NK-92 (cell line): Measurements from ENCODE around the gene RHCG.
"Not testable (repeated sequence)": the region's sequence is repeated elsewhere in the genome, so short reads cannot be mapped to it uniquely, and the experiment has no call there.

Experiments
- DNase-seq: peaks from one replicate; lab custom pipeline; 2025; ENCODE audit not compliant: unreplicated experiment; lab: John Stamatoyannopoulos, UW

The RHCG gene

GRCh38 chr15:89479173-89479572 is 17.2 kb downstream of the RHCG start:
- DNase-seq: no peak

DNA sequence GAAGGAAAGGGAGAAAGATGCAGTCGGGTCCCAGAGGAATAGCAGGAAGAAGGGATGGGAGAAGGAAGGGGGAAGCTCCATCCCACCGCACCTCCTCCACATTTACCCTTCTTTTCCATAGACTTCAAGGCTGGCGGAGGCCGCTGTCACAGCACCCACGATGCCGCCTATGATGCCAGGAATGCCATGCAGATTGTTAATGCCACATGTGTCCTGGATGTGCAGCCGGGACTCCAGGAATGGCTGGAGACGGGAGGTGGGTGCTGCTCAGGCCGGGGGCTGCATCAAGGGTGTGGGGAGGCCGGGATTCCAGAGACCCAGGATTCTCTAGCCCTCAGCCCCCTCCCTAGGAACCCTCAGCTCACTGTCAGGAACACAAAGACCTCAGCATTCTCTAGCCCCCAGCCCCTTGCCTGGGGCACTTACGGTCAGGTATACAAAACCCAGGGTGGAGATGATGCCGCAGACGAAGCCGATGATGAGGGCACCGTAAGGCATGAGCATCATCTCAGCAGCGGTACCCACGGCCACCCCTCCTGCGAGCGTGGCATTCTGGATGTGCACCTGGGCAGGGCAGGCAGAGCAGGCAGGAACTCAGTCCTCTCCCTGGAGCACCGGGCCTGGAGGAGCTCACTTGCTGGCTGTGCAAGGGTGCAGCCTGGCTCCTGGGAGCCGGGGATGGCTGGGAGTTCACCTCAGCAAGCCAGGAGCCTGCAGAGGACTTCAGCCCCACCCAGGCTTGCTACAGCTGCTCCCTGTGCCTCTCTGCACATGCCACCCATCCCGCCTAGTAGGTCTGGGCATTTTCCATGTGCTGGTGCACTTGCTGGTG is 18.8 kb downstream of the RHCG start:
- no peak for DNase-seq

DNA sequence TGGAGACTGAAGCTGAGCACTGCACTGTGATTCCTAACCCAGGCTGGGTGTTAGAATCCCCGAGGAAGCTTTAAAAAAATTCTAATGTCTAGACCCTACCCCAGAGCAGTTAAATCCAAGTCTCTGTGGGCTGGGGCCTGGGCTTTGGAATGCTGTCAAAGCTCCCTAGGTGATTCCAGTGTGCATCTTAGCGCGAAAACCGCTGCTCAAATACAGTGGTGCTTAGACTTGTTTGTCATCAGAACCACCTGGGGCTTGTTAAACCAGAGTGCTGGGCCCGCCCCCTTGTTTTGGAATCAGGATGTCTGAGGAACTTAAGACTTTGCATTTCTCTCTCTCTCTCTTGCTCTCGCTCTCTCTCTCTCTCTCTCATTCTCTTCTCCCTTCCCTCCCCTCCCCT is 20.7 kb downstream of the RHCG start:
- no peak for DNase-seq

- DNase-seq: no peak
Observed at GRCh38 chr15:89472785-89473256, 23.6 kb downstream of the RHCG start.

GRCh38 chr15:89469426-89470096 is 26.8 kb downstream of the RHCG start:
- no peak for DNase-seq

DNA sequence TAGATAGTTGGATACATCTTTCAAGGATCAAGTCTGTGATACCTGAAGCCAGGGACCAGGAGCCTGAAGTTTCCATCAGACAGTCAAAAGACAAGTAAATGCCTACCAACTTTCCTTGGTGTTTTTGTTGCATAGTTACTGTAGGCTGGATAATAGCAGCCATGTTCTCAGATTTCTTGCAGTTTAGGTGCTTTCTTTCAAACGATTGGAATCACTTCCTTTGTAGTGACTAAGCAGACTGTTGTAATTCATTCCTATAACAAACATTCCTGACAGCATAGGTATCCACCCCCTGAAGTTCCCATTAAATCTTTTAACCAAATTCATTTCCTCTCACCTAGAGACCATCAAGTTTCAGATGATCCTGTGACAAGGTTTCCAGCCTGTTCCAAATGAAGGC is 27.6 kb downstream of the RHCG start:
- DNase-seq: not testable (repeated sequence)

- DNase-seq: no peak
Observed at GRCh38 chr15:89463113-89463512, 33.3 kb downstream of the RHCG start.

- DNase-seq: no peak
Observed at GRCh38 chr15:89462198-89462912, 34.0 kb downstream of the RHCG start.

GRCh38 chr15:89461386-89461785 is 35.0 kb downstream of the RHCG start:
- no peak for DNase-seq

DNA sequence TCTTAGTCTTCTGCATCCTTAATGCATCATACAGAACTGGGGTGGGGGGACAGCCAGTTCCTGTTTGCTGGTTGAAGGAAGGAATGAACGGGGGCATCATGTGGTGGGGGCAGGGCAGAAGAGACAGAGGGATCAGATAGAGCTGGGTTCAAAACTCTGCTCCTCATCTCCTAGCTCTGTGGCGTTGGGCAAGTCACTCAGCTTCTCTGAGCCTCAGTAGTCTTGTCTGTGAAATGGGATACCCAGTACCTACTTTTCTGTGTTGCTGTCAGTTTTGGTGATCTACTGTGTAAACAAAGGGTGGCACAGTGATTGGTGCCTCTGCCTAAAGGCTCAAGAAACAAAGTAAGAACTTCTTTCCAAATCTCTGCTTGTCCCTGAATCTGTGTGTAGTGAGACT is 36.3 kb downstream of the RHCG start:
- no peak for DNase-seq

GRCh38 chr15:89459271-89460038 is 36.9 kb downstream of the RHCG start:
- DNase-seq: no peak

DNA sequence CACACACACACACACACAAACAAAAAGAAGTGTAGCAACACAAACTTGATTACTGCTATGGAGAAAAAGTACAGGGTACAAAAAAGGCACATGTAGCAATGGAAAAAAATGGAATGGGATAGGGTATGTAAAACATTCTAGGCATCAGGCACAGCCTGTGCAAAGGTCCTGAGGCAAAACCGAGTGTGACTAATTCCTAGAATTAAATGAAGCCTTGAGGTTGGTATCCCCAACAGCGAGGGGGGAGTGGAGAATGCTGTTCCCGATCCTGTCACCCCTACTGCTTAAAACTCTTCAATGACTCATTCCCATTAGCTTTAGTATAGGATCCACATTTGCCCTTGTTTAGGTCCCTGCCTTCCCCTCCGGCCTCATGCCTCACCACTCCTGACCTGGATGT is 37.9 kb downstream of the RHCG start:
- no peak for DNase-seq

GRCh38 chr15:89457086-89457485 is 39.3 kb downstream of the RHCG start:
- no peak for DNase-seq

GRCh38 chr15:89455535-89455934 is 40.8 kb downstream of the RHCG start:
- DNase-seq: no peak

- DNase-seq: no peak
Observed at GRCh38 chr15:89452330-89452836, 44.0 kb downstream of the RHCG start.

DNA sequence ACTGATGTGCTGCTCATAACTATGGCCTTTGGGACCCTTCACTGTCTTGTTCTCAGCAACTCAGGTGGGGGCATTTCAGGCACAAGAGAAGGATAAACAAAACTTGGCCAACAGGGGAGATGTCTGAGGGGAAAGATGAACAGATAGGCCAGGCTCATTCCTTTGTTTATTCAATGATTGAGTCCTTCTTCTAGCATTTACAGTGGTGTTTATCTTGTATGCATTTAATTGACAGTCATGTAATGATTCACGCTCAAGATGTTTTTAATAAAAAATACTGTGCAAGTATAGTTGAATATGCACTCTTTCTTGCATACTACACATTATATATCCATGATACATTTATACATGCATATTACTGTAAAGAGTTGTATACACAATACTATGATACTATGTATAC is 44.5 kb downstream of the RHCG start:
- no peak for DNase-seq

DNA sequence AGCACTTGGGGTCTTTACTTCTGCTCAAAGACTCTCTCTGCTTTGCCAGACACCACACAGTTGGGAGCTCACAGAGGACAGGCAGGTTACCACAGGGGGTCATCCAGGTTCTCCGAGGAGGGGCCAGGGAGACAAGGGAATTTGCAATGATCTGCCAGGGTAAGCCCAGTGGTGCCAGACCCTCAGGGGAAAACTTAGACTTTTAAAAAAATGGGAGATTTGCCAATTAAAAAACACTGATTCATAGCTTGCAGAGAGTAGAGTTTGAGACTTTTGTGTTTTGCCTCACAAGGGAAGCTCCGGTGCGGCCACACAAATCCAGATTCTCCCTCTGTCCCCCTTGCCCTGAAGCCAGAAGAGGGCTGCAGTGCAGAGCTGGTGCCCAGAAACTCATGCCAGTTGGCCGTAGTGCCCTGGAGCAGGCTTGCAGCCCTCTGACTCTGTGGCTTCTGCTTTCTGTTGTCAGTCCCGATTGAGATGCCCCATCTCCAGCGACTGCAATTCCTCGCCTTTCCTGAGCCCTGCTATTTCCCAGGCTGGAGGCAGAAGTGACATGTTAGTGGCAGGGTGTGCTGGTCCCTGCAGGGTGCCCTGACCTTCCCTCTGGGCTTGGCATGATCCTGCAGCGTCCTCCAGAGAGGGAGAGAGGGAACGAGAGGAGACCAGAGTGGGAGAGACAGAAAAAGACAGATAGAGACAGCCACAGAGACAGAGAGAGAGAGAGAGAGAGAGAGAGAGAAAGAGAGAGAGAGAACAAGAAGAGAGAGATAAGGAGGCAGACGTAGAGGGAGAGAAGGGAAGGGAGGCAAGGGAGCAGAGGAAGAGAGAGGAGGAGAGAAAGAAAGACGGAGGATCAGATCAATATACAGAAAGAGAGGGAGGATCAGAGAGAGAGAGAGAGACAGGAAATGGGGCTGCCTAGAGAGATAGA is 46.0 kb downstream of the RHCG start:
- DNase-seq: no peak

DNA sequence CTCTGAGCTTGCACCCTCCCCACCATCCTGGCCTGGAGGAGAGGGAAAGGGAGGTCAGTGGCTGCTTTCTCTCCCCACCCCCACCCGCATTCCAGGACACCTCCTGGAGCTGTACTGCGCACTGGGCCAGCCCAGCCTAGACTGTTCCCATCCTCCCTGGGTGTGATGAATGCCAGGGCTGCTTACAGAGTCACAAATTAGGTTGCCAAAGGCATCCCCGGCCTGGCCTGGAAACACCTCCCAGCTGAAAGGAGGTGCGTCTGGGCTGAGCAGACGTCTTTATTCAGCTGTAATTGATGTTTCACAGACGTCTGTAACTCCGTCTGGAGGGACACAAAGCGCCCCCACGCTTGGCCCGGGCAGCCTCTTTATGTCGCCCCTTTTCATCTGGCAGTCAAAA is 47.6 kb downstream of the RHCG start:
- DNase-seq: no peak

- no peak for DNase-seq
Observed at GRCh38 chr15:89447676-89448075, 48.7 kb downstream of the RHCG start.
